ENCODE data around the gene MAGI3.
"Not testable (repeated sequence)": the region's sequence is repeated elsewhere in the genome, so short reads cannot be mapped to it uniquely, and the experiment has no call there.

The MAGI3 gene

DNA sequence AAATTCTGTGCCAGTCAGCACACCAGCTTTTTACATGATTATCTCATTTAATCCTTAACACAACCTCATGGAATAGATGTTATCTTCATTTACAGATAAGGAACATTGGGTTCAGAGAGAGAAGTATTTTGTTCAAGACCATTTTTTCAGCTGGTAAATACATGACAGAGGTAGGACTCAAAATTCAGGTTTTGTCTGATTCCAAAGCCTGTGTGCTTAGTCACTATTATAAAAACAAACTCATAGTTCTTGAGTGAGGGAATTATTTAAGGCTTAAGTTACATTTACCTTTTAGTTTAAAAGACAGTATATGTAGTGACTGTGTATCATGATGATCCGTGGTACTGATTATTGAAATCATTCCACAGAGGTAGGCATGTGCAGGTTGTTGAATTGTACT lies 125.2 kb downstream of the MAGI3 start:
- DNase-seq (ENCODE audit: low read depth) = no peak

DNA sequence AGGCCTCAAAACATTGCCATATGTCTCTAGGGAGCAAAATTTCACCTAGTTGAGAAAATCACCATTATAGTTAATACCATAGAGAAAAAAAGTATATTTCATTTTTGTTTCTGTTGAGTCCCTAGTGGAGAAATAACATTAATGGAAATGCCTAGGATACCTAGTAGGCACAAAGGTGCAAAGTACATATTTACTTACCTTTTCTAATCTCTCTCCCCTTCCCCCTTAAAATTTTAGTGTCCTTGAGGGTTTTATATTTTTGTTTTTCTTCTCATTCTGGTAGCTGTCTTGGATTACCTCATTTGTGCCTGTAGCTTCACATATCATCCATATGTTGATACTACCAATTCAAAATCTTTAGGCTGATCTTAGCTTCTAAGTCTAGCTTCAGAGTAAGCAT lies 127.0 kb downstream of the MAGI3 start:
- DNase-seq (ENCODE audit: low read depth) = no peak

DNA sequence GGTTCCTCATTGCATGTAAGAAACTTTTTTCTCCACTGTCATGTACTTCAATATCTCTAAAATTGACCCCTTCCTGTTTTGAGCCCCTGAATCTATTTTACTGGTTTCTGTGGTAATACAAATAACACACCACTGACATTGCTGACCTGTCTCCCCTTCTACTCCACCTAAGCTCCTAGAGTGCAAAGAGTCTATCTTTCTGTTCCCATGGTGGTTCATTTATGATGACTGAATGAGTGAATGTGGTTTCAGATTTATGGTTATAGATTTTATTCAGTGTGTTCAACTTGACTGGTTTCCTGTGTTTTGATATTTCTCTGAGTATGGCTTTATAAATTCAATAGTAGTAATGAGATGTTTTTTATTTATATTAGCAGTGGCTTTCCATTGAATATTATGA lies 127.7 kb downstream of the MAGI3 start:
- no peak for DNase-seq (ENCODE audit: low read depth)

DNA sequence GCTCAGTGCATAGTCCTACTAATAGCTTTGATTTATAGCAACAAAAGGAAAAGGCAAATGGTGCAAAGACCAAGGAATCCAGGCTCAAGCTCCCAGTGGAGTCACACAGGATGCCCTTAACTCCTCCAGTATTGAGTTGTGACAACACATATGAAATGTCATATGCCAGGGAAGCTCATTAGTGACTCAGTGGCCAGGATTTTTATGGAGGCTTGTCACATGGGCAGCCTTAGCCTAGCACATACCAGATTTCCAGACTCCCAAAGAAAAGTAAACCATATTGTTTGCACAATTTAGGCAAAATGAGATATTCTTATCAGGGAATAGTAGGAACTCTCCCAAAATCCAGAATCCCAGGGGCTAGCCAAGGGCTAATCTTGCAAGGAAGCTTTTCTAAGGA lies 129.2 kb downstream of the MAGI3 start:
- DNase-seq (ENCODE audit: low read depth) = no peak

- no peak for DNase-seq (ENCODE audit: low read depth)
Observed at GRCh38 chr1:113530021-113530420, 139.7 kb downstream of the MAGI3 start.

DNA sequence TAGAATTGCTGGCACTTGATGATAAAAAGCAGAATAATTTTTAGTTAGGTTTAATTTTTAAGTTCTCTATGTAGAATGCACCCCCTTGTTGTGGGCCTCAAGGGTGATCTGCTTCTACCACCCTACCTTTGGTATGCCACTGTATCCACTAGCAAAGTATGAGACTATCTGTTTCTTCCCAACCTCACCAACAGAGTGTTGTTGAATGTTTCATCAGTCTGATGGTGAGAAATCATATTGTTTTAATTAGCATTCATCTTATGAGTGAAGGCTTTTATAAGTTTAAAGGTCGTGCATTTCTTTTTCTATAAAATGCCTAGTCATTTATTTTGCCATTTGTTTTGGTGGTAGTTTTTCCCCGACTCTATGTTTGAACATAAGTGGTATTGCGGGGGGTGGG lies 141.0 kb downstream of the MAGI3 start:
- DNase-seq (ENCODE audit: low read depth) = no peak

DNA sequence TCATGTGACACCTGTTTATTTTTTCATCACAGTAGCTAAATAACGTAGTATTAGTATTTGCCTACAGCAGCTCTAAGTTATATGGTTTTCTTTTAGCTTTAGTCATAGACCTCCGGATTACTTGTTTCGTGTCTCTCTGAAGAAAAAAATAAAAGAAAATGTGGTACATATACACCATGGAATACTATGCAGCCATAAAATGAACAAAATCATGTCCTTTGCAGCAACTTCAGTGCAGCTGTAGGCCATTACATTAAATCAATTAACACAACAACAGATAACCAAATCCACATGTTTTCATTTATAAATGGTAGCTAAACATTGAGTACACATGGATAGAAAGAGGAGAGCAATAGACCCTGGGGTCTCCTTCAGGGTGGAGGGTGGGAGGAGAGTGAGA lies 142.7 kb downstream of the MAGI3 start:
- DNase-seq (ENCODE audit: low read depth) = no peak

GRCh38 chr1:113534130-113534817 lies 144.0 kb downstream of the MAGI3 start:
- DNase-seq (ENCODE audit: low read depth) = no peak

GRCh38 chr1:113534875-113535274 lies 144.6 kb downstream of the MAGI3 start:
- DNase-seq (ENCODE audit: low read depth) = no peak

GRCh38 chr1:113536182-113536780 lies 146.0 kb downstream of the MAGI3 start:
- DNase-seq (ENCODE audit: low read depth) = no peak

GRCh38 chr1:113538225-113538624 lies 147.9 kb downstream of the MAGI3 start:
- no peak for DNase-seq (ENCODE audit: low read depth)

DNA sequence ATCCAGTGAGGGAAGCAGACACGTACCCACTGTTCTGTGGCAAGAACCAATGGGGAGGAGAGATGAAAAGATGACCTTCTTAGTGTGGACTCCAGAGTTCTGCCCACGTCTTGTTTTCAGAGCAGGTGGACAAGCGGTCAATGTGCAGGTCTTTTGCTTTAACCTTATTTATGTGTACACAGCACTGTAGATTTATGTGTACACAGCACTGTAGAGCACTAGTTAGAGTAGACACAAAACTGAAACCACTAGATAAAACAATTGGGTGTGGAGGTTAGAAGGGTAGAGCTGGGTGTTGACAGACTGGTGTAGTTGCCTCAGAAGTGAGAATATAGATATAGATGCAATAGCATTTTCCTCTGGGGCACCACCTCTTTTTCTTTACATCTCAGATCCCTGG lies 150.0 kb downstream of the MAGI3 start:
- DNase-seq (ENCODE audit: low read depth) = no peak

DNA sequence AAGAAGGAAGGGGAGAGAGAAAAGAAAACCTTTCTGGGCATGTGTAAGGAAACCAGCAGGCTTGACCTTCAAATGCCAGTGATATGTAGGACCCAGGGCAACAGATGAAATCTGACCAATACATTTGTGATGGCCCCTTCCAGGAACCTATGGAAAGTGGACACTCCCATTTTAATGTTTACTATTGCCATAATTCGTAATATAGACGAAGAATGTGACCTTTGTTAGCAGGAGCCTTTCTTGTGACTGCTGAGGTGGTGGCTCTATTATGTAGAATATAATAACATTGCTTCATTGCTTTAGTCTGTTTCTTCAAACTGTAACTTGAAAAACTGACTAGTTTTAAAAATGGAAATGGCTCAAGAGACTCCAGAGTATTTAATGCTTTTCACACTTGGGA lies 150.8 kb downstream of the MAGI3 start:
- no peak for DNase-seq (ENCODE audit: low read depth)

DNA sequence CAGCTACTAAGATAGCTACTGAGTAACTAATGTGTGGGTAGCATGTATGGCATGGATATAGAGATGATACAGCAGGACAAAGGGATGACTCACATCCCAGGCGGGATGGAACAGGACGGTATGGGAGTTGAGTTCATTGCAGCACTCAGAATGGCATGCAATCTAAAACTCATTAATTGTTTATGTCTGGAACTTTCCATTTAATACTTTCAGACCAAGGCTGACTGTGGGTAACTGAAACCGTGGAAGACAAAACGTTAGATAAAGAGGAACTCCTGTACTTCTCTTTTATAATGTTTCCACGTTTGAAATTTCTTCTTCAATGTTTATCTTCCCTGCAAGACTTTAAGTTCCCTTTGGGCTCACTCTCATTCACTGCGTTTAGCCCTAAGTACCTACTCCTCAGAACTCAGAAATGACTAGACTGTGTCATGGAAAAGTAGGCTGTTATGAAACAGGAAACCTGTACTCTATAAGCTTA lies 151.9 kb downstream of the MAGI3 start:
- DNase-seq (ENCODE audit: low read depth) = no peak

DNA sequence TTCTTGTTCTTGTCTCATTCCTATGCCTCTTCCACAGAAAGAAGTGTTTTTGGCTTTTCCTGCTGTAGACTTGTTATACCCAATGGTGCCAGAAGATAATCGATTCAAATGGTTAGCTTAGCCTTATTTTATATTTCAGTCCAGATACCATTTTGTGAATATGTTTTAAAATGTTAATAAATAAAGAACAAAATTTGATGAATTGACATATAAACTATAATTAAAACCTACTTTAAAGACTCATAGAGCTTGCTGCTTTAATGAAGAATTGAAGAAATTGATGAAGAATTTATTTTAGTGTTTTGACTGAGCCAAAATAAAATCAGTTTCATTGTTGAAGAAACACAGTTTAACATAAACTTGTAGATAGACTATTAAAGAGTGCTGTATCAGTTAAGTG lies 152.8 kb downstream of the MAGI3 start:
- DNase-seq (ENCODE audit: low read depth) = no peak

- DNase-seq (ENCODE audit: low read depth) = no peak
Observed at GRCh38 chr1:113545210-113545609, 154.9 kb downstream of the MAGI3 start.

DNA sequence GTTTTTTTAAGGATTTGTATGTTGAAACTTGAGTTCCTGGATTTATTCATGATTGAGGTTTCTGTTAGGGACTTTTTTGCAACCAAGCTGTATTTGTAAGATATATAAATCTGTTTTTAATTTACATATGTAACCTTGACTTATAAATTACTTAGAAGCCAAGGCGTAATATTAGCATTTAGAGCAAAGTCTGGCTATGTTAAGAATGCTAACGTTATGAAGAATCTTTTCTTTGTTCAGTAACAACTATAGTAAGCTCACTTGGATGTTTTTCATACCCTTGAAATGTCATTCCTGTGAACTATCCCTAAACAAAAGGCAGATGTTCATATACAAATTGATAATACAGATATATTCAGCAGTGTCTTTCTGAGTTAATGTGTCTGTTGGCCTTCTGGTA lies 155.3 kb downstream of the MAGI3 start:
- no peak for DNase-seq (ENCODE audit: low read depth)

- no peak for DNase-seq (ENCODE audit: low read depth)
Observed at GRCh38 chr1:113551728-113552127, 161.4 kb downstream of the MAGI3 start.

GRCh38 chr1:113552244-113552643 lies 161.9 kb downstream of the MAGI3 start:
- no peak for DNase-seq (ENCODE audit: low read depth)

GRCh38 chr1:113557187-113557586 lies 166.9 kb downstream of the MAGI3 start:
- no peak for DNase-seq (ENCODE audit: low read depth)

DNA sequence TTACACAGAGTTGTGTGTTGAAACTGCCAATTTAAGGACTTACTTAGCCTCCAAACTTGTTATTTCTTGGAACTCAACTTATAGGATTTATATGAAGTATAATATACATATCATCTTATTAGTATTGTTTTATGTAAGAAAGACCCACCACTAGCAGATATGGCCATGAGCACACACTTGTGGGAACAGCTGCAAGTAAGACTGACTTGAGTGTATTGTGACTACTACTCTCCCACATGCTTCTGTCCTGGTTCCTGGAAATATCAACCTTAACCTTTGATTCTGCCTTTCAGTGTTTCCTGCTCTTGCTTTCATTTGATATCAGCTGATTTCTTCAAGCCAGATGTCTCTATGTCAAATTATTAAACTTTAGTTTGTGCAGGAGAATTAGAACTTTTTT lies 175.3 kb downstream of the MAGI3 start:
- no peak for DNase-seq (ENCODE audit: low read depth)

GRCh38 chr1:113567427-113567826 lies 177.1 kb downstream of the MAGI3 start:
- no peak for DNase-seq (ENCODE audit: low read depth)

DNA sequence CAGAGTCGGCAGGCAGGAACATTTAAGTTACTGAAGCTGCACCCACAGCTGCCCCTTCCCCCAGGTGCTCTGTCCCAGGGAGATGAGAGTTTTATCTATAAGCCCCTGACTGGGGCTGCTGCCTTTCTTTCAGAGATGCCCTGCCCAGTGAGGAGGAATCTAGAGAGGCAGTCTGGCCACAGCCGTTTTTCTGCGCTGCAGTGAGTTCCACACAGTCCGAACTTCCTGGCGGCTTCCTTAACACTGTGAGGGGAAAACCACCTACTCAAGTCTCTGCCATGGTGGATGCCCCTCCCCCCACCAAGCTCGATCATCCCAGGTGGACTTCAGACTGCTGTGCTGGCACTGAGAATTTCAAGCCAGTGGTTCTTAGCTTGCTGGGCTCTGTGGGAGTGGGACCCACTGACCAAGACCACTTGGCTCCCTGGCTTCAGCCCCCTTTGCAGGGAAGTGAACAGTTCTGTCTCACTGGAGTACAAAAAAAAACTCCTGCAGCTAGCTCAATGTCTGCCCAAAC lies 185.5 kb downstream of the MAGI3 start:
- DNase-seq (ENCODE audit: low read depth) = not testable (repeated sequence)

DNA sequence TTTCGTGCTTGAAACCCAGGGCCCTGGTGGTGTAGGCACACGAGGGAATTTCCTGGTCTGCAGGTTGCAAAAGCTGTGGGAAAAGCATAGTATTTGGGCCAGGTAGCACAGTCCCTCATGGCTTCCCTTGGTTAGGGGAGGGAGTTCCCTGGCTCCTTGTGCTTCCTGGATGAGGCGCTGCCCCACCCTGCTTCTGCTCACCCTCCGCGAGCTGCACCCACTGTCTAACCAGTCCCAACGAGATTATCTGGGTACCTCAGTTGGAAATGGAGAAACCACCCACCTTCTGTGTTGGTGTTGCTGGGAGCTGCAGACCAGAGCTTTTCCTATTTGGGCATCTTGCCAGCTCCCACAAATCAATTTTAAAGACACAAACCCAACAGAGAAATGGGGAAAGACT lies 186.0 kb downstream of the MAGI3 start:
- DNase-seq (ENCODE audit: low read depth) = no peak

Measured in stimulated activated CD4-positive, alpha-beta T cell treated with anti-CD3 and anti-CD28 coated beads, Interleukin-2, amount 100 ng/mL, for 4 hours (primary cell).